ENCODE data around the gene KCND3.

Gene KCND3

DNA sequence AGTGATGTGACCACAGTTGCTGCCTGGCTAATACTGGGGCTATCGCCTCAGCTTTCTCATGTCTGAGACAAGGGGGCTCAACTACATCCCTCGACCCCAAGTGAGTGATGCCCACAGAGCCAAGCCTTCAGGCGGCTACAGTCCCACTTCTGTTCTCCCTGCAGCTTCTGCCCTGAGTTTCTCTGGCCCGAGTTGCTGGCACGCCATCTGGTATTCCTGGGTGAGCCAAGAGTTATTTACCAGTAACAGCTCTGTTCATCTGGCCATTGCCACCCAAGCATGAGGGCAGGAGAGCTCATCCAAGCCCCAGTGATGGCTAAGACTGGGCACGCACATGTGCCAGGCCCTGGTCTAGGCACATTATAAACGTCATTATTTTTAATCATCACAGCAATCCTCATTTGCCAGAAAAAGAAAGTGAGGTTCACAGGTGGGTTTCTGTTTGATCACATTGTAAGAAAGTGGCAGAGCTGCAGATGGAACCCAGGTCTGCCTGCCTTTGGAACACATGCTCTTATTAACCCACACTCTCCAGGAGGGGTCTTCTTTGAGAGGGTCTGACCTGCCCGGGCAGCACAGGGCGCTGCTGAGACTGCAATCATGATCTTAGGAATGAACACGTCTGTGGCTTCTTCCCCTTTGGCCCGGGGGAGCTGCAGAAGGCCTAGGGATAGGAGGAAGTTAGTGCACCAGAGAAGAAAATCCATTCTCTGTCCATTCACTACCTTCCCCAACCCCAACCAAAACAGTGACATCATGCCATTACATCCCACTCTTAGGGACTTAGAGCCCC, 27.5 kb downstream of the KCND3 start:
- H3K4me1 ChIP-seq (ENCODE audit: control extremely low read depth in 1 of 4, control insufficient read depth in 4 of 4, insufficient read depth in 4 of 4, low read length in 3 of 4), result no peaks in the 10 kb centered on the region
- WGBS (ENCODE audit: insufficient coverage), result 89% methylated on average over 5 of the region's 11 CpGs
- no peak overlapping the region for H3K27ac ChIP-seq (ENCODE audit: insufficient read depth in 1 of 2, low read depth in 1 of 2, low read length in 2 of 2, poor library complexity in 1 of 2, severe bottlenecking in 2 of 2)
- CTCF ChIA-PET, result no interaction called here
- H3K36me3 ChIP-seq (ENCODE audit: control insufficient read depth in 4 of 4, insufficient read depth in 4 of 4, low read length in 3 of 4), result no peaks in the 10 kb centered on the region
- H3K9me3 ChIP-seq (ENCODE audit: control extremely low read depth in 1 of 5, control insufficient read depth in 4 of 5, insufficient read depth in 2 of 5, low read depth in 1 of 5, low read length in 4 of 5), result no peaks in the 10 kb centered on the region
- H3K27me3 ChIP-seq (replicated peaks in 2 of 5; ENCODE audit: control insufficient read depth in 4 of 5, insufficient read depth in 5 of 5, low read length in 4 of 5), result peaks cover 2 to 95% (median 30%) of the 10 kb centered on the region in 5 experiments
- no peak for DNase-seq
- no peak overlapping the region for H3K4me3 ChIP-seq (ENCODE audit: control insufficient read depth in 1 of 7, extremely low read depth in 1 of 7, insufficient read depth in 4 of 7, low read depth in 2 of 7, low read length in 6 of 7)
- POLR2A ChIA-PET, result interaction anchor here (0.6 kb wide), 1 partner anchor 93 kb away, joined by 3 read pairs; no protein-coding TSS in a partner anchor

DNA sequence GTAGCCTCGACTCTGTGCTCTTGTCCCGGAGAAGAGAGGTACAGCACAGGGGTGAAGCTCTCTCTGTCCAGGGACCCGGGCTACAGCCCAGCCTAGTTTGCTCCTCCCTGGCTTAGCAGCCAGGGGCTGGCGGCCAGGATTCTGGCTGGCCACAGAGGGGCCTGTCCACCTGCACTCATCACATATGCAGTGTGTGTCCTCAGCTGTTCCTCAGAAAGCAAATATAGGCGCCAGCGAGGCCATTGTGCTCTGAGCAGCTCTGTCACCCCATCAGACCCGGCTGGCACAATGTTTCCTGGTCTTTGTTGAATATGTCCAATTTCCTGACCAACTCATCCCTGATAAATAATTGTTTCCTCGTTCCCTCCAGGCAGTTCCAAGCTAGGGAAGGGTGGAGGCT, 28.5 kb downstream of the KCND3 start:
- 84% methylated on average over 4 of the region's 8 CpGs for WGBS (ENCODE audit: insufficient coverage)
- no peaks in the 10 kb centered on the region for H3K36me3 ChIP-seq (ENCODE audit: control insufficient read depth in 4 of 4, insufficient read depth in 4 of 4, low read length in 3 of 4)
- ChIA-PET POLR2A (no interaction called here), CTCF (interaction anchor here (1.2 kb wide), 1 partner anchor 13 kb away, joined by 4 read pairs; no protein-coding TSS in a partner anchor)
- no peaks in the 10 kb centered on the region for H3K4me1 ChIP-seq (ENCODE audit: control extremely low read depth in 1 of 4, control insufficient read depth in 4 of 4, insufficient read depth in 4 of 4, low read length in 3 of 4)
- no peak overlapping the region for H3K27ac ChIP-seq (ENCODE audit: insufficient read depth in 1 of 2, low read depth in 1 of 2, low read length in 2 of 2, poor library complexity in 1 of 2, severe bottlenecking in 2 of 2)
- peaks cover 2 to 96% (median 25%) of the 10 kb centered on the region in 5 experiments for H3K27me3 ChIP-seq (replicated peaks in 2 of 5; ENCODE audit: control insufficient read depth in 4 of 5, insufficient read depth in 5 of 5, low read length in 4 of 5)
- DNase-seq, result no peak
- no peak overlapping the region for H3K4me3 ChIP-seq (ENCODE audit: control insufficient read depth in 1 of 7, extremely low read depth in 1 of 7, insufficient read depth in 4 of 7, low read depth in 2 of 7, low read length in 6 of 7)
- no peaks in the 10 kb centered on the region for H3K9me3 ChIP-seq (ENCODE audit: control extremely low read depth in 1 of 5, control insufficient read depth in 4 of 5, insufficient read depth in 2 of 5, low read depth in 1 of 5, low read length in 4 of 5)

GRCh38 chr1:111959436-111959835, 30.0 kb downstream of the KCND3 start:
- peaks cover 2 to 97% (median 22%) of the 10 kb centered on the region in 5 experiments for H3K27me3 ChIP-seq (replicated peaks in 2 of 5; ENCODE audit: control insufficient read depth in 4 of 5, insufficient read depth in 5 of 5, low read length in 4 of 5)
- H3K4me3 ChIP-seq (ENCODE audit: control insufficient read depth in 1 of 7, extremely low read depth in 1 of 7, insufficient read depth in 4 of 7, low read depth in 2 of 7, low read length in 6 of 7), result no peak overlapping the region
- 89% methylated on average over 4 of the region's 4 CpGs for WGBS (ENCODE audit: insufficient coverage)
- CTCF ChIA-PET, result no interaction called here
- H3K27ac ChIP-seq (ENCODE audit: insufficient read depth in 1 of 2, low read depth in 1 of 2, low read length in 2 of 2, poor library complexity in 1 of 2, severe bottlenecking in 2 of 2), result no peak overlapping the region
- no peak for DNase-seq
- H3K4me1 ChIP-seq (ENCODE audit: control extremely low read depth in 1 of 4, control insufficient read depth in 4 of 4, insufficient read depth in 4 of 4, low read length in 3 of 4), result no peaks in the 10 kb centered on the region
- H3K9me3 ChIP-seq (ENCODE audit: control extremely low read depth in 1 of 5, control insufficient read depth in 4 of 5, insufficient read depth in 2 of 5, low read depth in 1 of 5, low read length in 4 of 5), result no peaks in the 10 kb centered on the region
- POLR2A ChIA-PET, result no interaction called here
- no peaks in the 10 kb centered on the region for H3K36me3 ChIP-seq (ENCODE audit: control insufficient read depth in 4 of 4, insufficient read depth in 4 of 4, low read length in 3 of 4)

DNA sequence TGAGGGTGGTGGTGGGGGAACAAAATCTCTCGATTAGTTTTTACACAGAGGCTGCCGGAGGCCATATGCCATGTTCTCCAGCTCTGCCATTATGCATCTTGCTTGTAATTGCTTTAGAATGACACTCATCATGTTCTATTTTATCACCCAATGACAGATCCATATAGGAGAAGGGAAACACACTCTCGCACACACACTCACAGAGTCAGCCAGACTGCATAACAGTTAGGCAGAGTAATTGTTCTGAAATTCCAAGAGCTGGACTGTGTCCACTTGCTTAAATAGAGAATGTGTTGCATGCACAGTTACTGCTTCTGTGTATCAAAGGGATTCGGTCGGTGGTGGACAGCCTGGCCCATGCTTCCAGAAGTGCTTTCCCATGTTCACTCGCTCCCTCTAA, 30.6 kb downstream of the KCND3 start:
- no peaks in the 10 kb centered on the region for H3K9me3 ChIP-seq (ENCODE audit: control extremely low read depth in 1 of 5, control insufficient read depth in 4 of 5, insufficient read depth in 2 of 5, low read depth in 1 of 5, low read length in 4 of 5)
- POLR2A ChIA-PET, result no interaction called here
- no peaks in the 10 kb centered on the region for H3K4me1 ChIP-seq (ENCODE audit: control extremely low read depth in 1 of 4, control insufficient read depth in 4 of 4, insufficient read depth in 4 of 4, low read length in 3 of 4)
- CTCF ChIA-PET, result no interaction called here
- no peak for DNase-seq
- no peak overlapping the region for H3K27ac ChIP-seq (ENCODE audit: insufficient read depth in 1 of 2, low read depth in 1 of 2, low read length in 2 of 2, poor library complexity in 1 of 2, severe bottlenecking in 2 of 2)
- peaks cover 2 to 96% (median 22%) of the 10 kb centered on the region in 5 experiments for H3K27me3 ChIP-seq (replicated peaks in 2 of 5; ENCODE audit: control insufficient read depth in 4 of 5, insufficient read depth in 5 of 5, low read length in 4 of 5)
- WGBS (ENCODE audit: insufficient coverage), result no CpG with 5 or more reads among the region's 6 CpGs
- no peak overlapping the region for H3K4me3 ChIP-seq (ENCODE audit: control insufficient read depth in 1 of 7, extremely low read depth in 1 of 7, insufficient read depth in 4 of 7, low read depth in 2 of 7, low read length in 6 of 7)
- no peaks in the 10 kb centered on the region for H3K36me3 ChIP-seq (ENCODE audit: control insufficient read depth in 4 of 4, insufficient read depth in 4 of 4, low read length in 3 of 4)

DNA sequence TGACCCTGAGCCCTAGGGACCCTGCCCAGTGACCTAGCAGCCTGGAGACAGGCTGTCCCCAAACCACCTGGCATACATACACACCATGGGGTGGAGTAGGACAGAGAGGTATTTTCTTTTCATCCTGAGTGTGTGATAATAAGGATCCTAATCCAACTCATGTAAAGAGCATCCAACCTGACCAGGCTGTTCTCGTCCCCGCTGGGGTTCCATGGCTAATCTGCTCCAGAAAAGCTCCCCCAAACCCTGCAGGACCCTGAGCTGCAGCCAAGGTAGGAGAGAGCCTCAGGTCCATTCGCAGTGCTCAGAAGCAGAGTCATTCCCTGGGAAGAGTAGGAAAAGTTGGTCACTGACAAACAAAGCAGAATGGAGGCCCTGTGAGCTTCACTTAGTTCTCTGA, 31.4 kb downstream of the KCND3 start:
- H3K27me3 ChIP-seq (replicated peaks in 2 of 5; ENCODE audit: control insufficient read depth in 4 of 5, insufficient read depth in 5 of 5, low read length in 4 of 5), result peaks cover 0 to 96% (median 17%) of the 10 kb centered on the region in 5 experiments
- H3K4me1 ChIP-seq (ENCODE audit: control extremely low read depth in 1 of 4, control insufficient read depth in 4 of 4, insufficient read depth in 4 of 4, low read length in 3 of 4), result no peaks in the 10 kb centered on the region
- WGBS (ENCODE audit: insufficient coverage), result 94% methylated on average over 2 of the region's 3 CpGs
- H3K9me3 ChIP-seq (ENCODE audit: control extremely low read depth in 1 of 5, control insufficient read depth in 4 of 5, insufficient read depth in 2 of 5, low read depth in 1 of 5, low read length in 4 of 5), result no peaks in the 10 kb centered on the region
- no peaks in the 10 kb centered on the region for H3K36me3 ChIP-seq (ENCODE audit: control insufficient read depth in 4 of 4, insufficient read depth in 4 of 4, low read length in 3 of 4)
- no peak overlapping the region for H3K4me3 ChIP-seq (ENCODE audit: control insufficient read depth in 1 of 7, extremely low read depth in 1 of 7, insufficient read depth in 4 of 7, low read depth in 2 of 7, low read length in 6 of 7)
- POLR2A ChIA-PET, result no interaction called here
- H3K27ac ChIP-seq (ENCODE audit: insufficient read depth in 1 of 2, low read depth in 1 of 2, low read length in 2 of 2, poor library complexity in 1 of 2, severe bottlenecking in 2 of 2), result no peak overlapping the region
- no peak for DNase-seq
- CTCF ChIA-PET, result no interaction called here

GRCh38 chr1:111956155-111956771, 33.2 kb downstream of the KCND3 start:
- DNase-seq, result no peak
- POLR2A ChIA-PET, result no interaction called here
- H3K36me3 ChIP-seq (ENCODE audit: control insufficient read depth in 4 of 4, insufficient read depth in 4 of 4, low read length in 3 of 4), result no peaks in the 10 kb centered on the region
- no peak overlapping the region for H3K4me3 ChIP-seq (ENCODE audit: control insufficient read depth in 1 of 7, extremely low read depth in 1 of 7, insufficient read depth in 4 of 7, low read depth in 2 of 7, low read length in 6 of 7)
- peaks cover 2 to 96% (median 18%) of the 10 kb centered on the region in 5 experiments for H3K27me3 ChIP-seq (replicated peaks in 2 of 5; ENCODE audit: control insufficient read depth in 4 of 5, insufficient read depth in 5 of 5, low read length in 4 of 5)
- H3K27ac ChIP-seq (ENCODE audit: insufficient read depth in 1 of 2, low read depth in 1 of 2, low read length in 2 of 2, poor library complexity in 1 of 2, severe bottlenecking in 2 of 2), result no peak overlapping the region
- no peaks in the 10 kb centered on the region for H3K4me1 ChIP-seq (ENCODE audit: control extremely low read depth in 1 of 4, control insufficient read depth in 4 of 4, insufficient read depth in 4 of 4, low read length in 3 of 4)
- 95% methylated on average over 7 of the region's 13 CpGs for WGBS (ENCODE audit: insufficient coverage)
- CTCF ChIA-PET, result interaction anchor here (1.4 kb wide), 1 partner anchor 9 kb away, joined by 3 read pairs; no protein-coding TSS in a partner anchor
- H3K9me3 ChIP-seq (ENCODE audit: control extremely low read depth in 1 of 5, control insufficient read depth in 4 of 5, insufficient read depth in 2 of 5, low read depth in 1 of 5, low read length in 4 of 5), result no peaks in the 10 kb centered on the region

DNA sequence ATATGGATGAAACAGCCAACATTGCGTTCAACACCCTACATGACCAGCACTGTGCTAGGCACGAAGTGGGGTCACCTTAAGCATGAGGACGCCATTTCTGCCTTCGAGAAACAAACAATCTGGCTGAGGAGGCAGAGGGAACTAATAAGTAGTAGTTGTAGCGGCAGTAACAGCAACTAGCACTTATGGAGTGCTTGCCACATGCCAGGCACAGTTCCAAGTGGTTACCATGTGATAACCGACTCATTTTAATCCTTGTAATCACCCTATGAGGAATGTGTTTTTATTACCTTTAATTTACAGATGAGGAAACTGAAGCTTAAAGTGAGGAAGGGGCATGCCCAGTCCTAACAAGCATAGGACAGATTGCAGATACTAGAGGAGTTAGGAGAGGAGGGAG, 33.7 kb downstream of the KCND3 start:
- CTCF ChIA-PET, result interaction anchor here (1.4 kb wide), 1 partner anchor 8 kb away, joined by 3 read pairs; no protein-coding TSS in a partner anchor
- WGBS (ENCODE audit: insufficient coverage), result 97% methylated on average over 5 of the region's 6 CpGs
- H3K4me3 ChIP-seq (ENCODE audit: control insufficient read depth in 1 of 7, extremely low read depth in 1 of 7, insufficient read depth in 4 of 7, low read depth in 2 of 7, low read length in 6 of 7), result no peak overlapping the region

More for the DNA sequence above, 33.7 kb downstream of the KCND3 start:
- peaks cover 2 to 94% (median 19%) of the 10 kb centered on the region in 5 experiments for H3K27me3 ChIP-seq (replicated peaks in 2 of 5; ENCODE audit: control insufficient read depth in 4 of 5, insufficient read depth in 5 of 5, low read length in 4 of 5)
- H3K4me1 ChIP-seq (ENCODE audit: control extremely low read depth in 1 of 4, control insufficient read depth in 4 of 4, insufficient read depth in 4 of 4, low read length in 3 of 4), result no peaks in the 10 kb centered on the region
- H3K36me3 ChIP-seq (ENCODE audit: control insufficient read depth in 4 of 4, insufficient read depth in 4 of 4, low read length in 3 of 4), result no peaks in the 10 kb centered on the region
- DNase-seq, result no peak
- no peaks in the 10 kb centered on the region for H3K9me3 ChIP-seq (ENCODE audit: control extremely low read depth in 1 of 5, control insufficient read depth in 4 of 5, insufficient read depth in 2 of 5, low read depth in 1 of 5, low read length in 4 of 5)
- POLR2A ChIA-PET, result no interaction called here
- no peak overlapping the region for H3K27ac ChIP-seq (ENCODE audit: insufficient read depth in 1 of 2, low read depth in 1 of 2, low read length in 2 of 2, poor library complexity in 1 of 2, severe bottlenecking in 2 of 2)

Data from common myeloid progenitor, CD34-positive (primary cell).